Stimulated activated naive CD8-positive, alpha-beta T cell treated with anti-CD3 and anti-CD28 coated beads, Interleukin-15, amount 100 ng/mL, for 72 hours (primary cell): Measurements from ENCODE around the gene GABBR2.

Experiments used
- ATAC-seq: fragments of 150-1000 bp; cut with Tn5 transposase; 2 replicates; pipeline ENCODE4 v1.10.0; 2021; ENCODE audit warnings: mild to moderate bottlenecking, moderate library complexity
- DNase-seq, 2 donors: peaks; one replicate each; pipeline ENCODE4 v3.0.0; 2021 to 2022
- H3K27ac Mint-ChIP-seq, 2 donors: one replicate each; pipeline ENCODE4 v1.8.0; 2022; ENCODE audit warnings: mild to moderate bottlenecking in 2 of 2, mixed read lengths in 2 of 2, moderate library complexity in 2 of 2
- H3K27me3 Mint-ChIP-seq: one replicate; pipeline ENCODE4 v1.8.0; 2022; ENCODE audit warnings: mixed read lengths
- H3K4me1 Mint-ChIP-seq: one replicate; pipeline ENCODE4 v1.8.0; 2022; ENCODE audit warnings: mild to moderate bottlenecking, mixed read lengths
- H3K4me3 Mint-ChIP-seq, 2 donors: one replicate each; pipeline ENCODE4 v1.8.0; 2022; ENCODE audit warnings: mild to moderate bottlenecking in 2 of 2, mixed read lengths in 2 of 2, moderate library complexity in 1 of 2
- H3K9me3 Mint-ChIP-seq, 2 donors: one replicate each; pipeline ENCODE4 v1.8.0; 2022; ENCODE audit warnings: mixed read lengths in 2 of 2

The GABBR2 gene

GRCh38 chr9:98425079-98425478 lies 283.7 kb downstream of the GABBR2 start:
- Mint-ChIP-seq H3K4me3 (no peak overlapping the region), H3K27me3 (peaks cover 7% of the 10 kb centered on the region), H3K9me3 (no peaks in the 10 kb centered on the region), H3K27ac (no peak overlapping the region), H3K4me1 (no peaks in the 10 kb centered on the region)
- ATAC-seq, result no peak
- DNase-seq, result no peak

DNA sequence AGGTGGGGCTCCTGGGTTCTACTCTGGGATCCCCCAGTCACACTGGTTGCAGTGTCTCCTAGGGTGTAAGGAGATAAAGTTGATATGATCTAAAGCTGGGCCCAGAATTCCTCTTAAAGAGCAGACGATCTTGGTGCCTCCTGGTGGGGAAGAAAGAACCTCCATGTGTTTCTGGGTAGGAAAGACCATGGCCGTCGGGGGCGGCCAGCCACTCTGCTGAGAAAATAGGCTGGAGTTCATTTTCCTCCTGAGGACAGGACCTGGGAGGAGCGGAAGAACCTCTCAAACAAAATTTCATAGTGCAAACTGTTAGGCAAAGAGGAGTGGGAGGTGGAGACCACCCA lies 289.5 kb downstream of the GABBR2 start:
- no peak overlapping the region for H3K4me3 Mint-ChIP-seq
- H3K4me1 Mint-ChIP-seq, result no peaks in the 10 kb centered on the region
- no peak overlapping the region for H3K27ac Mint-ChIP-seq
- DNase-seq (no peak), ATAC-seq (no peak)
- peaks cover 30% of the 10 kb centered on the region for H3K27me3 Mint-ChIP-seq
- no peaks in the 10 kb centered on the region for H3K9me3 Mint-ChIP-seq

GRCh38 chr9:98418578-98419259 lies 290.0 kb downstream of the GABBR2 start:
- Mint-ChIP-seq H3K4me1 (no peaks in the 10 kb centered on the region), H3K4me3 (no peak overlapping the region), H3K27me3 (peaks cover 30% of the 10 kb centered on the region), H3K9me3 (no peaks in the 10 kb centered on the region), H3K27ac (no peak overlapping the region)
- ATAC-seq (no peak), DNase-seq (no peak)

DNA sequence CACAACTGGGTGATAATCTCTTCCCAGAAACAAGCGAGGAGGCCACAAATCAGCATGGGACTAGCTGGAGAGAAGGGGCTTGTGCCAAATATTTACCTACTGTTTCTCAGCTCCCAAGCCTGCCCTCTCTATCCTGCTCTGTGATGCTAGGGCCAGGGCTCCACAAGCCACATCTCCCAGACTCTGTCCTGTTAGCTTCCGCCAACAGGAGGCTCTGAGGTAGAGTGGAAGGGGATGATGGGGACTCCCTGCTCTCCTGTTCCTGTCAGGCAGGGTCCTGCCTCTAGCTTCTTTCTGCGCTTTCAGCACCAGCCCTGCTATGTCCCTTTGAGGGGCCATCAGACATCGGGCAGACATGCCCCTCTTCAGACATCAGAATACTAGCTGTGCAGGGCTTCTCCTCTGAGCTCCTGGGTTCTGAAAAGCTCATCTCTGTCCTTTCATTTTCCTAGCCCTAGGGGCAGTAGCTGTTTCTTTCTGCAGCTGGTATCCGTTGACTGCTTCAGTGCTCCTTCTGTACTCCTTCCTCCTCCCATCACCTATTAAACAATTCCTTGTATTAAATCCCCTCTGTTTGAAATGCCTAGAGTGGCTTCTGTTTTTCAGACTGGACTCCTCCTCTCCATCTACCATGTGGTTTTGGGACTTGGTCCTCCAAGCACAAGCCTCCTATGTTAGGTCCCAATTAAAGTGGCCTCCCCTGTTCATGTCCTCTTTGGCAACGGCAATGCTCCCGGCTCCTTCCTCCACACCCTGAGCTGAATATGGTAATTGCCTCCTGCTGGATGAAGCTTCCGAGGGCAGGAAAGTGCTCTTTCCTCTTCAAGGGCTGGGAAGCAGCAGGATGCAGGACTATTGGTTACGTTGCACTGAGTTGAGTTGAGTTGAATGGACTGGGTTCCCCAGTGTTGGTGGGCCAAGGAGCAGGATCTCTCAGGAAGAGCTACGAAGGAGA lies 292.2 kb downstream of the GABBR2 start:
- no peak overlapping the region for H3K4me3 Mint-ChIP-seq
- DNase-seq (no peak), ATAC-seq (no peak)
- no peaks in the 10 kb centered on the region for H3K4me1 Mint-ChIP-seq
- H3K27me3 Mint-ChIP-seq, result peaks cover 30% of the 10 kb centered on the region
- H3K27ac Mint-ChIP-seq, result peak overlapping the region in 1 of 2 donors; percentile 13
- no peaks in the 10 kb centered on the region for H3K9me3 Mint-ChIP-seq

GRCh38 chr9:98415782-98416181 lies 293.0 kb downstream of the GABBR2 start:
- Mint-ChIP-seq H3K27ac (no peak overlapping the region), H3K9me3 (no peaks in the 10 kb centered on the region), H3K4me1 (no peaks in the 10 kb centered on the region), H3K27me3 (peaks cover 31% of the 10 kb centered on the region), H3K4me3 (no peak overlapping the region)
- DNase-seq, result no peak
- no peak for ATAC-seq

GRCh38 chr9:98413084-98413483 lies 295.7 kb downstream of the GABBR2 start:
- peaks cover 46% of the 10 kb centered on the region for H3K27me3 Mint-ChIP-seq
- no peak for DNase-seq
- no peaks in the 10 kb centered on the region for H3K9me3 Mint-ChIP-seq
- no peaks in the 10 kb centered on the region for H3K4me1 Mint-ChIP-seq
- no peak overlapping the region for H3K27ac Mint-ChIP-seq
- no peak overlapping the region for H3K4me3 Mint-ChIP-seq
- ATAC-seq, result no peak

GRCh38 chr9:98412101-98412842 lies 296.5 kb downstream of the GABBR2 start:
- no peak overlapping the region for H3K4me3 Mint-ChIP-seq
- H3K27ac Mint-ChIP-seq, result no peak overlapping the region
- ATAC-seq, result no peak
- no peaks in the 10 kb centered on the region for H3K4me1 Mint-ChIP-seq
- no peaks in the 10 kb centered on the region for H3K9me3 Mint-ChIP-seq
- H3K27me3 Mint-ChIP-seq, result peaks cover 38% of the 10 kb centered on the region
- no peak for DNase-seq

GRCh38 chr9:98410185-98410697 lies 298.5 kb downstream of the GABBR2 start:
- H3K27ac Mint-ChIP-seq, result no peak overlapping the region
- no peaks in the 10 kb centered on the region for H3K9me3 Mint-ChIP-seq
- ATAC-seq (no peak), DNase-seq (no peak)
- peaks cover 27% of the 10 kb centered on the region for H3K27me3 Mint-ChIP-seq
- H3K4me3 Mint-ChIP-seq, result no peak overlapping the region
- no peaks in the 10 kb centered on the region for H3K4me1 Mint-ChIP-seq

GRCh38 chr9:98409719-98410118 lies 299.0 kb downstream of the GABBR2 start:
- no peaks in the 10 kb centered on the region for H3K4me1 Mint-ChIP-seq
- H3K9me3 Mint-ChIP-seq, result no peaks in the 10 kb centered on the region
- no peak overlapping the region for H3K4me3 Mint-ChIP-seq
- peaks cover 27% of the 10 kb centered on the region for H3K27me3 Mint-ChIP-seq
- no peak overlapping the region for H3K27ac Mint-ChIP-seq
- no peak for ATAC-seq
- no peak for DNase-seq

DNA sequence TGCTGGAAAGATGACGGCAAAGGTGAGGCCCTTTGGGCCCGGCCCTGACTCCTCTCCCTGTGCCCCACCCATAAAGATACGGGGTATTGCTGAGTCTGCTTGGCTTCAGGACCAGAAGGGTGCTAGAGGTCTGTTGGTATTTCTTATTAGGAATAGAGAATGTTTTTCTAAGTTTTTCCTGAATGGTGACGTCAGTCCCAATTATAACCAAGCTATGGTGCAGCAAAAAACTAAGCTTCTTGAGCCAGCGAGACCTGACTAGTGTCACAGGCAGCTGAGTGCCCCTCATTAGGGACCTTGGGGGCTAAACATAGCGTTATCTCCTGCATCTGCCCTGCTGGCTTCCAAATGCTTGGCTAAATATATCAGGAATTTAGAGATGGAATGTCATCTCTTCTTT lies 302.3 kb downstream of the GABBR2 start:
- H3K4me1 Mint-ChIP-seq, result no peaks in the 10 kb centered on the region
- peaks cover 27% of the 10 kb centered on the region for H3K27me3 Mint-ChIP-seq
- DNase-seq (no peak), ATAC-seq (no peak)
- no peaks in the 10 kb centered on the region for H3K9me3 Mint-ChIP-seq
- H3K4me3 Mint-ChIP-seq, result no peak overlapping the region
- H3K27ac Mint-ChIP-seq, result no peak overlapping the region

DNA sequence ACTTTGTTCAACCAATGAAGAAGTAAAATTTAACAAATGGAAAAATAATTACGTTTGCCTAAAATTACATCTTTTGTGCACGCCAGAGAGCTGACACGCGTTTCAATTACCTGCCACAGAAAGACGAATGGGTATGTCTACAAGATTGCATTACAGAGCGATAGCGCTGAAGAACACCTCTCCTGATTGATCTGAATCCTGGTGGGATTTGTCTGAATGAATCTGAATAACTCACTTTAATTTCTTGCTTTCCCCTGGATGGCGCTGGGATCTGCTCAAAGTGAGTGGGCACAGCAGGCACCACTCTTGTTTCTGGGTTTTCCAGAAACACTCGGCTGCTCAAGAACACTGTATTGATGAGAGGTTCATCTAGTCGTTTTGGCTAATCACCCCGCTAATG lies 304.5 kb downstream of the GABBR2 start:
- Mint-ChIP-seq H3K4me3 (no peak overlapping the region), H3K27me3 (peaks cover 19% of the 10 kb centered on the region), H3K27ac (no peak overlapping the region), H3K9me3 (no peaks in the 10 kb centered on the region), H3K4me1 (no peaks in the 10 kb centered on the region)
- ATAC-seq (no peak), DNase-seq (no peak)

DNA sequence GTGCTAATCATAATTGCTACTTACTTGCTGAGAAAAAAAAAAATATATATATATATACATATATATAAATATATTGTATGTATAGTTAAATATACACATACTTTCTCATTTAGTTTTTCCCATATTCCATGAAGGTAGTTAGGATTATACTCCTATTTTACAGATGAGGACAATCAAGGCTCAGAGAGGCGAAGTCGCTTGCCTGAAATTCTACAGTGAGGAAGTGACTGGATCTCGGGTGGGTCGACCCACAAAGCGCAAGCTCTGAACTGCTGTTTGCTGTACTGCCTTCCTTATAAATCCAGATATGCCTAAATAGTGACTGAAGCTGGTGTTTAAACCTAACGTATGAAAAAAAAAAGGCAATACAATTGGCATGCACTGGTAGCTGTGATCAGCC lies 305.0 kb downstream of the GABBR2 start:
- H3K9me3 Mint-ChIP-seq, result no peaks in the 10 kb centered on the region
- H3K4me1 Mint-ChIP-seq, result no peaks in the 10 kb centered on the region
- H3K4me3 Mint-ChIP-seq, result no peak overlapping the region
- no peak overlapping the region for H3K27ac Mint-ChIP-seq
- no peak for ATAC-seq
- no peak for DNase-seq
- peaks cover 14% of the 10 kb centered on the region for H3K27me3 Mint-ChIP-seq

GRCh38 chr9:98402019-98402840 lies 306.5 kb downstream of the GABBR2 start:
- no peak overlapping the region for H3K4me3 Mint-ChIP-seq

DNA sequence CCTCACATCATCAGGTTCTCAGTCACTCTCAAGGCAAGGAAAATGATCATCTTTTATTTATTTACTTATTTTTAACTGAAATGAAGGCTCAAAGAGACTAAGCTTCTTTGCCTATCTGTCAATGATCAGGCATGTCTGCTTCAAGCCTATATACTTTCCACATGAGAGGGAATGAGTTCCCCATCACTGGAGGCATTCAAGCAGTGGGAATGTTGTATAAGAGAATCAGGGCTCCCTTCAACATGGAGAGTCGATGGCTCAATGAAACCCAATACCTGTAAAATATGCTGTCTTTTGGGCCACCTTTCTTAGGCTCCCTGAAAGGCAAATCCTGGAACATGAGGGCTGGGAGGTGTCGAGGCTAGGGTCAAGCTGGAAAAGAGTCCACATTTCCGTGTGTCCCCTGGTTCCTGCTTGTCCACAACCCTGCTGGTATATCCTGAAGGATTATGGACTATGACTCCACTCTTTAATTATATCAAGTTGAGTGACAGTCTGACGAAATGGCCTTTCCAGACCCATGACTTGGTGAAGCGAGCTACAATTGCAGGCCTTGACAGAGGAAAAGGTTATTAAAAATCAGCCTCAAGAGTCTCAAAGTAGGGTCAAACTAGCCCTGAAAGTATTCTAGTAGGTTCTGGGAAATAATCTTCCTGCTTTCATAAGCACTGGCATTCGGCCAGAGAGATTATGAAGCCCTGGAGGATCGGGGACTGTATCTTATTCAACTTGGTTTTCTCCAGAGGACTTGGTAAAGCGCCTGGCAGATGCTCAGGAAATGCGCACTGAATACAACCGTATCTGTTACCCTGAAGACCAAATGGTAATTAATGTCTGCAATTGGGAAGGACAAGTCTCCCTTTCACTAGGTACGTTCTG lies 307.4 kb downstream of the GABBR2 start:
- no peak for ATAC-seq
- Mint-ChIP-seq H3K4me3 (no peak overlapping the region), H3K27ac (no peak overlapping the region), H3K4me1 (no peaks in the 10 kb centered on the region), H3K9me3 (no peaks in the 10 kb centered on the region), H3K27me3 (peaks cover 14% of the 10 kb centered on the region)
- DNase-seq, result no peak

More at GRCh38 chr9:98402019-98402840, 306.5 kb downstream of the GABBR2 start:
- peaks cover 14% of the 10 kb centered on the region for H3K27me3 Mint-ChIP-seq
- H3K9me3 Mint-ChIP-seq, result no peaks in the 10 kb centered on the region
- H3K27ac Mint-ChIP-seq, result no peak overlapping the region
- ATAC-seq (no peak), DNase-seq (no peak)
- no peaks in the 10 kb centered on the region for H3K4me1 Mint-ChIP-seq
